SK-N-MC (cell line): ENCODE results near the gene TSPAN17.

Experiments
- DNase-seq: peaks from one replicate; pipeline ENCODE4 v3.0.0-alpha.2; 2011; ENCODE audit warnings: low read depth, low spot score
- H3K27ac ChIP-seq: fragments of 200-600 bp; sonication (generic); 2 replicates; pipeline ENCODE4 v1.5.1; 2016; ENCODE audit warnings: mixed run types
- H3K36me3 ChIP-seq: fragments of 200-600 bp; sonication (generic); 2 replicates; pipeline ENCODE4 v1.6.1; 2017; ENCODE audit warnings: antibody characterized with exemption, low read length, mixed read lengths; ENCODE audit not compliant: insufficient read depth
- H3K4me3 ChIP-seq: fragments of 200-600 bp; sonication (generic); 2 replicates; pipeline ENCODE4 v1.5.1; 2016
- H3K9ac ChIP-seq: fragments of 200-600 bp; sonication (generic); 2 replicates; pipeline ENCODE4 v1.8.0; 2017; ENCODE audit warnings: mixed run types, mixed read lengths; ENCODE audit not compliant: insufficient read length
- H3K9me3 ChIP-seq: fragments of 200-600 bp; sonication (generic); 2 replicates; pipeline ENCODE4 v1.6.1; 2017; ENCODE audit warnings: low read depth, mild to moderate bottlenecking, antibody characterized with exemption, low read length, moderate library complexity, mixed read lengths
- EZH2 ChIP-seq: fragments of 200-600 bp; sonication (generic); IDR thresholded peaks from one replicate; pipeline ENCODE4 v1.6.1; 2017; ENCODE audit warnings: antibody characterized with exemption
- FOXP2 ChIP-seq: optimal IDR thresholded peaks from 2 replicates; pipeline ENCODE3; 2011; ENCODE audit warnings: mild to moderate bottlenecking, moderate library complexity; ENCODE audit not compliant: insufficient read depth; ENCODE audit errors: extremely low read length, control extremely low read depth
- POLR2AphosphoS5 ChIP-seq: IDR thresholded peaks from 2 replicates; pipeline ENCODE4 v1.6.1; 2012; ENCODE audit warnings: mild to moderate bottlenecking, low read depth, low read length, borderline replicate concordance

TSPAN17 gene

DNA sequence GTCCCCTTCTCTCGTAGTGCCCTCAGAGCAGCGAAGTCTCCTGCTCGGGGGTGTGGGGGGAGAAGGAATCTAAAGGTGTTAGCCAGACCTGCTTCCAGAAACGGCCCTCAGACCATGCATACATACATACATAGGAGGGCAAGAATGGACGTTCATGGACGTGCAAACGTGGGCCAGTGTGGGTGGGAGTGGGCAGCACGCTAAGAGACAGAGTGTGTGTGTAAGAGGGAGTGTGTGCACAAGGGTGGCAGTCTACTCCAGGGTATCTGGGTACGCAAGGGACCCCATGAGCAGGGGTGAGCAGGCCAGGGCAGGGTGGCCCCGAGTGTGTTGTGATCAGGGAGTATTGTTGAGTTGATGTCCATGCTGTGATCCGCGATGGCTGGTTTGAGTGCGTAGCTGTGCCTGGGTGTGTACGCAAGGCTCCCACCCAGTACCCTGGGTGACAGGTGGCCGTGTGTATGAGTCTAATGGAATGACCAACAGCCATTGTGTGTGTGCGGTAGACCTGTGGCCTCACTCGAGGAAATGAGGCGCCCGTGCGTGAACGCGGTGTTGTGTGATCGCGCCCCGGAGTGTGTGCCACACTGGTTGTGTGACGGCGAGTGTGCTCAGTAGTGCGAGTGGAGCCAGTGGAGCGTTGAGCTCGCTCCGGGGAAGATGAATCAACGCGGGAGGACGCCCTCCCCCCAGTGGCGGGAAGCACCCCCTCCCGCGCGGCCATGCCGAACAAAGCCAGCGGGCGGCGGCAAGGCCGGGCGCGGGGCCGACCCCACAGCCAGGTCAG lies 38.2 kb upstream of the TSPAN17 start:
- TF ChIP-seq POLR2AphosphoS5 (no peak), FOXP2 (no peak), EZH2 (no peak)
- H3K27ac ChIP-seq: no peak overlapping the region

DNA sequence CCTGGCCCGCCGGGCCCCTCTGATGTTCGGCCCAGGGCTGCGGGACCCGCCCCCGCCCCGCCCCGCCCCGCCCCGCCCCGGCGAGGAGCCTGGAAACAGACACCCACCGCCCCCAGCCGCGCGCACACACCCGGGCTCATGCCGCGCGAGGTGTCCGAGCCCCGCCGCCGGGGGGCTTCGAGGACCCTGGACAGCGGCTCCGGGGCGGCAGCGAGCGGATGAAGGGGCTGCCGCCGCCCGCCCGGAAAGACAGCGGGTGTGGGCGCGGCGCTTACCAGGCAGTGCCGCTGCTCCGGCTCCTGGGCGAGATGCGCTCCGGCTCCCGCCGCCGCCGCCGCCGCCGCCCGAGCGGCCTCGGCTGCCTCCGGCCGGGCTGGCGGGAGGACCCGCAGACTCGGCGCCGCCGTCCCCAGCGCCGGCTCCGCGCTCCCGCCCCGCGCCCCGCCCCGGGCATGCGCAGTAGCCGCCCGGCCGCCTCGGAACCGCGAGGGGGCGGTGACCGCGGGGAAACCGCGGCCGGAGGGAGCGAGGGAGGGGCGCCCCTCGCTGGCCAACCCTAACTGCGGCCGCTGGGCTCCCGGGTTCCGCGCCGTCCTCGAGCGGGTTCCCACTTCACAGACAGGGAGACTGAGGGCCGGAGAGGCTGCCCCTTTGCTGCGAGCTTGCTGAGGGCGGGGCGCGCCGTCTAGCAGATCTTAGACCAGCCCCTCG lies 37.4 kb upstream of the TSPAN17 start, which contains the start of gene GPRIN1:
Gene GPRIN1, minus strand, starts transcription at position 433 of the 711 bp plus-strand sequence. CDS start 10,322 bp downstream, outside the sequence.
- H3K4me3 ChIP-seq: peak within 1 kb of the TSS; percentile 81
- no peaks in the 10 kb centered on the region for H3K9me3 ChIP-seq
- DNase-seq: no peak
- H3K36me3 ChIP-seq: no peaks in the 10 kb centered on the region
- no peak within 1 kb of the TSS for H3K9ac ChIP-seq
- TF ChIP-seq FOXP2 (no peak), POLR2AphosphoS5 (no peak), EZH2 (no peak)
- H3K27ac ChIP-seq: no peak within 1 kb of the TSS

More for the DNA sequence above, 38.2 kb upstream of the TSPAN17 start:
- no peak for DNase-seq
- Histone ChIP-seq H3K9me3 (no peaks in the 10 kb centered on the region), H3K4me3 (peak overlapping the region; percentile 81), H3K36me3 (no peaks in the 10 kb centered on the region), H3K9ac (no peak overlapping the region)

DNA sequence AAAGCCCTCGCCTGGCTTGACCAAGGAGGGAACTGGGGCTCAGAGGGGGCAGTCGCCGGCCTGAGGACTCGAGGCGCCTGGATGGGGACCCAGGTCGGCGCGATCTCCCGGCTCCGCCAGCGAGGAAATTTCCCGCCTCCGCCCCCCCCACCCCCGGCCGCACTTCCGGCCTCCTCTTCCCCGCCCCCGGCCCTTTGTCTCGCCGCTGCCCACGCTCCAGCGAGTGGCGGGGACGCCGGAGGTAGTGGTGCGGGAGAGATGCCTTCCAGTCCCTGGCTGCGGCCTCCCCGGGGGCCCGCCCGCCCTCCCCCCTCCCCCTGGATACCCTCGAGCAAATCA lies 36.9 kb upstream of the TSPAN17 start:
- no peak for DNase-seq
- H3K9me3 ChIP-seq: no peaks in the 10 kb centered on the region
- no peak overlapping the region for H3K9ac ChIP-seq
- TF ChIP-seq FOXP2 (no peak), POLR2AphosphoS5 (no peak), EZH2 (no peak)
- peak overlapping the region; percentile 81 for H3K4me3 ChIP-seq
- no peaks in the 10 kb centered on the region for H3K36me3 ChIP-seq
- no peak overlapping the region for H3K27ac ChIP-seq

DNA sequence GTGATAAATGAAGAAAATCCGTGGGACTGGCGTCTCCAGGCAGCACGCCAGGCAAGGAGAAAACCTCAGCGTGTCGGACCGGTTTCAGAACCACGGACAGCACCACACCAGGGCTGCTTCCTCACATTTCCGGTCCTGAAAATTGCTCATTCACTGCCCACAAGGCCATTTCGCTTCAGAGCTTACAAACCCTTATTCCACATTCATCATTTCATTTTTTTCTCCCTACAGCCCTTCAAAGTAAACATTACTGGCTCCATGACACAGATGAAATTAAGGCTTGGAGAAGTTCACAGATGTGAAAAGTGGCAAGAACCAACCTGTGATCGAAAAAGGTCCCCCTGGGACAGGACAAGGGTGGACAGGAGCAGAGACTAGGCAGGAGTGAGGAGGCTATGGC lies 35.8 kb upstream of the TSPAN17 start:
- H3K27ac ChIP-seq: no peak overlapping the region
- no peak overlapping the region for H3K9ac ChIP-seq
- no peak overlapping the region for H3K4me3 ChIP-seq
- no peaks in the 10 kb centered on the region for H3K36me3 ChIP-seq
- TF ChIP-seq FOXP2 (no peak), POLR2AphosphoS5 (no peak), EZH2 (no peak)
- H3K9me3 ChIP-seq: no peaks in the 10 kb centered on the region
- DNase-seq: no peak

DNA sequence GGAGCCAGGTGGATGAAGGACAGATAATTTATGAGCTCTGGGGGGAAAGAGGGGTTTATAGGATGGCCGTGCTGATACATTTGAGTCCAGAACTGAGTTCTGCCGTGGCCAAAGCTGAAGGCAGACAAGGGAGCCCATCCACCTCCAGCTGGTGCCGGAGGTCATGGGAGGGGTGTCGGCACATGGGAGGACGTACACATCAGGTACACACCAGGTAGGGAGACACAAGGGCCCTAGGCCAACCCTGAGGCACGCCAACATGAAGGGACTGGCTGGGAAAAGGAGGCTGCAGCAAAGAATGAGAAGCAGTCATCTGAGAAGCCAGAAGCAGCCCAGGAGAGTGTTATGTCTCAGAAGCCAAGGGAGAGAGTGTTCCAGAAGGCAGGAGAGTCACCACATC lies 35.3 kb upstream of the TSPAN17 start:
- no peak overlapping the region for H3K27ac ChIP-seq
- TF ChIP-seq EZH2 (no peak), FOXP2 (no peak), POLR2AphosphoS5 (no peak)
- no peak overlapping the region for H3K9ac ChIP-seq
- no peaks in the 10 kb centered on the region for H3K36me3 ChIP-seq
- H3K9me3 ChIP-seq: no peaks in the 10 kb centered on the region
- H3K4me3 ChIP-seq: no peak overlapping the region
- DNase-seq: no peak

DNA sequence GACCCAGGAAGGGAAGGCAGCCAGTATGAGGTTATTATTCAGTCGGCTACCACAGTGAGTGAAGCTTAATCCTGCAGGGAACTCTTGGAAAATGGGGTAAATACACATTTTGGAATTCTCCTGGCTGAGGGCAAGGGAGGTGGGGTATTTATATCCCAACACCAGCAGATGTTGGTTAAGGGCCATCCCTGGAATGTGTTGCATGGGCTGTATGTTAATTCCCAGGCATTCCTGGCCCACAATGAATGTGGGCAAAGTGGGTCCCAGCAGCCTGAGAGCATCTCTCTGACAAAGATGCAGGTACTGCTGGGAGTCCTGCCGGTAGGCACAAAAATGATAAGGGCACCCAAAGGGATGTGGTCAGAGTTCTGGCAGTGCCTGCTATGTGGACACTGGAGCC lies 34.4 kb upstream of the TSPAN17 start:
- no peak overlapping the region for H3K27ac ChIP-seq
- no peak for TF ChIP-seq FOXP2
- no peak for DNase-seq
- H3K9ac ChIP-seq: no peak overlapping the region
- no peak overlapping the region for H3K4me3 ChIP-seq
- no peaks in the 10 kb centered on the region for H3K9me3 ChIP-seq
- no peaks in the 10 kb centered on the region for H3K36me3 ChIP-seq

DNA sequence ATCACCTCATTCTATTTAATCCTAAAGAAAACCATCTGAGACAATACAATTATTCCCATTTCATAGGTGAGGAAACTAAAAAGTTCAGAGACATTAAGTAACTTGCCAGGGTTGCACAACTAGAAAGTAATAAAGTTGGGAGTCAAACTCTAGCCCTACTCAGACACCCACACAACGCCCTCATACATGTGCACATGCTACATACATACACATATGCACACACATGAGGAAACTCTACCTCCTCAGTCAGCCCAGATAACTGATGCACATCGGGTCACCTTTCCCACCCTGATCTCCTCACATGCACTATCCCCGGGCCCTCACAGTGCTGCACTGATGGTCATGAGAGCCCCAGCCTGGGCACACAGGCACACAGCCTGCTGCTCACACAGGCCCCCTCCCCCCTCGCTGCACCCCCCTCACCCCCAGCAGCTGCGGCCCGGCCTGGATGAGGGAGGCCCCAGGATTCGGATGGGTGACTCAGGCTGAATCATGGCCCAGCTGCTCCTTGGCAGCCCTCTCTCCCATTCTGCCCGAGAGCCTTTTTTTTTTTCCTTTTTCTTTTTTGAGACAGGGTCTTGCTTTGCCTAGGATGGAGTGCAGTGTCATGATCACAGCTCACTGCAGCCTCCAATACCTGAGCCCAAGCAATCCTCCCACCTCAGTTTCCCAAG lies 32.3 kb upstream of the TSPAN17 start:
- Histone ChIP-seq H3K27ac (no peak overlapping the region), H3K4me3 (no peak overlapping the region), H3K36me3 (no peaks in the 10 kb centered on the region), H3K9me3 (no peaks in the 10 kb centered on the region), H3K9ac (no peak overlapping the region)
- no peak for DNase-seq
- no peak for TF ChIP-seq POLR2AphosphoS5
- TF ChIP-seq EZH2: no peak

DNA sequence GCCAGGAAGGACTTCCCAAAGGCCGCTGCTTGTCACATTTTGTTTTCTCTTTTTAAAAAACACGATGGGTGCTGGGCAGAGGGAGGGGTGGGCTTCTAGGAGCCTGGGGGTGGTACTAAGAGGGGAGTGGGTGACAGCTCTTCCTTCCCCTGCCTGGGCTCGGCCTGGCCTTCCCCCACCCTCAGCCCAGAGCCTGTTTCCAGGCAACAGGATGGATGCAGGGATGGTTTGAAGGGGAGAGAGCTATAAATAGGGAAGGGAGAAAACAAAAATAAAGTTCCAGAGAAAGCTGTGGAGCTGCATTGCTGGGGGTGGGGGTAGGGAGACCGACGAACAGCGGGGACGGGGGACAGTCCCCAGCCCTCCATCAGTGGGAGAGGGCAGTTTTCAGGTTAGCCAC lies 30.8 kb upstream of the TSPAN17 start:
- DNase-seq: no peak
- H3K9ac ChIP-seq: no peak overlapping the region
- no peaks in the 10 kb centered on the region for H3K36me3 ChIP-seq
- no peak overlapping the region for H3K27ac ChIP-seq
- no peaks in the 10 kb centered on the region for H3K9me3 ChIP-seq
- TF ChIP-seq FOXP2 (no peak), EZH2 (no peak), POLR2AphosphoS5 (no peak)
- H3K4me3 ChIP-seq: no peak overlapping the region
